ENCODE data around the gene HTT. TPM values are rescaled to one million over a fixed set of nuclear protein-coding genes. Genes with fewer than 3 reads are reported as not detected.

The HTT gene
- total and polyA plus RNA-seq, 4 donors, result 8.6 to 39.8 (median 16.4) TPM

GRCh38 chr4:3130826-3131225 lies 56.3 kb downstream of the HTT start:
- Histone ChIP-seq H3K36me3 (ENCODE audit: control insufficient read depth in 4 of 4, insufficient read depth in 3 of 4, low read depth in 1 of 4, low read length in 3 of 4) (peaks cover 18 to 69% (median 43%) of the 10 kb centered on the region in 4 donors), H3K4me3 (ENCODE audit: low read depth in 1 of 3, low read length in 3 of 3) (no peak overlapping the region), H3K4me1 (ENCODE audit: control insufficient read depth in 4 of 4, insufficient read depth in 4 of 4, low read length in 3 of 4) (peaks cover 0 to 12% (median 7%) of the 10 kb centered on the region in 4 donors), H3K27ac (ENCODE audit: low read depth in 1 of 2, low read length in 2 of 2) (no peak overlapping the region), H3K9me3 (ENCODE audit: control insufficient read depth in 4 of 4, low read length in 3 of 4) (no peaks in the 10 kb centered on the region), H3K27me3 (ENCODE audit: control insufficient read depth in 4 of 4, insufficient read depth in 4 of 4, low read length in 3 of 4) (no peaks in the 10 kb centered on the region), H3K9ac (ENCODE audit: low read depth in 1 of 2, low read length in 2 of 2) (no peak overlapping the region)
- no peak for DNase-seq (ENCODE audit: low spot score)
- 78% methylated on average over 4 of the region's 4 CpGs for WGBS
- TF ChIP-seq NR2F2 (IDR thresholded peaks at IDR 0.05) (no peak), MAX (IDR thresholded peaks at IDR 0.05) (no peak), CTCF (IDR thresholded peaks at IDR 0.05; ENCODE audit: low read depth, low read length, missing input control) (no peak), HNF4A (conservative IDR thresholded peaks at IDR 0.05) (no peak), HNF4G (IDR thresholded peaks at IDR 0.05) (no peak), REST (IDR thresholded peaks at IDR 0.05) (no peak), FOXA2 (IDR thresholded peaks at IDR 0.05) (no peak), YY1 (IDR thresholded peaks at IDR 0.05) (no peak), JUND (IDR thresholded peaks at IDR 0.05) (no peak), ZBTB33 (IDR thresholded peaks at IDR 0.05) (no peak), FOXA1 (IDR thresholded peaks at IDR 0.05) (no peak), SP1 (IDR thresholded peaks at IDR 0.05) (no peak)

- Histone ChIP-seq H3K4me1 (ENCODE audit: control insufficient read depth in 4 of 4, insufficient read depth in 4 of 4, low read length in 3 of 4) (peaks cover 0 to 12% (median 7%) of the 10 kb centered on the region in 4 donors), H3K27me3 (ENCODE audit: control insufficient read depth in 4 of 4, insufficient read depth in 4 of 4, low read length in 3 of 4) (no peaks in the 10 kb centered on the region), H3K4me3 (ENCODE audit: low read depth in 1 of 3, low read length in 3 of 3) (no peak overlapping the region), H3K9me3 (ENCODE audit: control insufficient read depth in 4 of 4, low read length in 3 of 4) (no peaks in the 10 kb centered on the region), H3K9ac (ENCODE audit: low read depth in 1 of 2, low read length in 2 of 2) (no peak overlapping the region), H3K36me3 (ENCODE audit: control insufficient read depth in 4 of 4, insufficient read depth in 3 of 4, low read depth in 1 of 4, low read length in 3 of 4) (peaks cover 13 to 48% (median 36%) of the 10 kb centered on the region in 4 donors), H3K27ac (ENCODE audit: low read depth in 1 of 2, low read length in 2 of 2) (no peak overlapping the region)
- TF ChIP-seq FOXA2 (IDR thresholded peaks at IDR 0.05) (no peak), YY1 (IDR thresholded peaks at IDR 0.05) (no peak), TAF1 (conservative IDR thresholded peaks at IDR 0.05) (no peak), REST (IDR thresholded peaks at IDR 0.05) (no peak), HNF4G (IDR thresholded peaks at IDR 0.05) (no peak), NR2F2 (IDR thresholded peaks at IDR 0.05) (no peak), FOXA1 (IDR thresholded peaks at IDR 0.05) (no peak), MAX (IDR thresholded peaks at IDR 0.05) (no peak), JUND (IDR thresholded peaks at IDR 0.05) (no peak), ATF3 (IDR thresholded peaks at IDR 0.05) (no peak)
- DNase-seq (ENCODE audit: low spot score), result no peak
- 92% methylated on average over 5 of the region's 5 CpGs for WGBS
Observed at GRCh38 chr4:3134201-3134600, 59.7 kb downstream of the HTT start.
